Vagina (tissue), 2 donors: ENCODE measurements around the gene LUZP1. TPM values are rescaled to one million over a fixed set of nuclear protein-coding genes. Genes with fewer than 3 reads are reported as not detected.

Experiments
- DNase-seq, 2 donors: peaks; one replicate each; pipeline ENCODE4 v3.0.0-alpha.2; 2017; ENCODE audit errors: extremely low spot score in 2 of 2
- H3K27ac ChIP-seq: fragments of 200-600 bp; sonication (generic); one replicate; pipeline ENCODE4 v1.5.1; 2019
- H3K27me3 ChIP-seq: fragments of 200-600 bp; sonication (generic); one replicate; pipeline ENCODE4 v1.5.1; 2019
- H3K36me3 ChIP-seq, 2 donors: fragments of 200-600 bp; sonication (generic); one replicate each; pipeline ENCODE4 v1.5.1; 2017 to 2019
- H3K4me1 ChIP-seq: fragments of 200-600 bp; sonication (generic); one replicate; pipeline ENCODE4 v1.5.1; 2019
- H3K4me3 ChIP-seq, 2 donors: fragments of 200-600 bp; sonication (generic); 1 replicate in 1 of 2; 2 replicates in 1 of 2; pipeline ENCODE4 v1.5.1; 2016 to 2019
- H3K9me3 ChIP-seq: fragments of 200-600 bp; sonication (generic); one replicate; pipeline ENCODE4 v1.5.1; 2019
- POLR2A ChIP-seq, 2 donors: fragments of 450-650 bp; IDR thresholded peaks; one replicate each; pipeline ENCODE4 v1.6.1; 2017; ENCODE audit warnings: antibody characterized with exemption in 2 of 2, mild to moderate bottlenecking in 2 of 2, moderate library complexity in 2 of 2
- POLR2AphosphoS5 ChIP-seq, 2 donors: sonication (generic); formaldehyde crosslinking; IDR thresholded peaks; one replicate each; pipeline ENCODE4 v1.9.0; 2017; ENCODE audit warnings: antibody characterized with exemption in 2 of 2, mild to moderate bottlenecking in 2 of 2, low read depth in 1 of 2; ENCODE audit not compliant: insufficient read depth in 1 of 2
- intact Hi-C: fragments of 100-400 bp; cut with DNase I; formaldehyde crosslinking; loops from one replicate; pipeline ENCODE4 v1.15.1; 2023
- total RNA-seq: library from RNA; depleted of rRNA; stranded (reverse); fragments of >200 nt; gene quantifications from one replicate; pipeline ENCODE4 v1.2.3, GENCODE V29; 2016
- TF ChIP-seq, protein P1 (sequence below), 3 experiments: fragments of 450-650 bp in 2 of 3; fragments of 200-600 bp in 1 of 3; sonication (generic) in 1 of 3; IDR thresholded peaks; one replicate each; pipeline ENCODE4 v1.5.1; 2017 to 2019; ENCODE audit warnings: antibody characterized with exemption in 3 of 3, mild to moderate bottlenecking in 2 of 3, moderate library complexity in 2 of 3

Gene LUZP1
- total RNA-seq, 1 donor from 2014 or later, result 23.8 TPM

DNA sequence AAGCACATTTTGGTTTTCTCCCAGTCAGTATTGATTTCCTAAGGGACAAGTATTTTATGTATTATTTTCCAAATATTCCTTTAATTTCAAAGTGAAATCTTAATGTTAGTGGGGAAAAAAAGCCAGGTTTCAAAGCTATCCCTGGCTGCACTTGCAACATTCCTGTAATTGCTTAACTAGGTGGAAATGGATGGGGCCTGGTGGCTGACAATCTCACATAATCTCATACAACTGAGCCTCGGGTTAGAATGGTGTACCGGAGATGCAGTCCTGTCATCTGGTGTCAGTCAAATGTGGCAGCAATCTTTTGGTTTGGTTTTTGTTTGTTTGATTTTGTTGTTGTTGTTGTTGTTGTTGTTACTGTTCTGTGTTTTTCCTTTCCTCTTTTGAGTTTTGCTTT lies 103.3 kb downstream of the LUZP1 start:
- no peaks in the 10 kb centered on the region for H3K9me3 ChIP-seq
- TF ChIP-seq POLR2AphosphoS5 (IDR thresholded peaks at IDR 0.05; ENCODE audit: insufficient read depth in 1 of 2, low read depth in 1 of 2), result no peak
- TF ChIP-seq, protein P1, sequence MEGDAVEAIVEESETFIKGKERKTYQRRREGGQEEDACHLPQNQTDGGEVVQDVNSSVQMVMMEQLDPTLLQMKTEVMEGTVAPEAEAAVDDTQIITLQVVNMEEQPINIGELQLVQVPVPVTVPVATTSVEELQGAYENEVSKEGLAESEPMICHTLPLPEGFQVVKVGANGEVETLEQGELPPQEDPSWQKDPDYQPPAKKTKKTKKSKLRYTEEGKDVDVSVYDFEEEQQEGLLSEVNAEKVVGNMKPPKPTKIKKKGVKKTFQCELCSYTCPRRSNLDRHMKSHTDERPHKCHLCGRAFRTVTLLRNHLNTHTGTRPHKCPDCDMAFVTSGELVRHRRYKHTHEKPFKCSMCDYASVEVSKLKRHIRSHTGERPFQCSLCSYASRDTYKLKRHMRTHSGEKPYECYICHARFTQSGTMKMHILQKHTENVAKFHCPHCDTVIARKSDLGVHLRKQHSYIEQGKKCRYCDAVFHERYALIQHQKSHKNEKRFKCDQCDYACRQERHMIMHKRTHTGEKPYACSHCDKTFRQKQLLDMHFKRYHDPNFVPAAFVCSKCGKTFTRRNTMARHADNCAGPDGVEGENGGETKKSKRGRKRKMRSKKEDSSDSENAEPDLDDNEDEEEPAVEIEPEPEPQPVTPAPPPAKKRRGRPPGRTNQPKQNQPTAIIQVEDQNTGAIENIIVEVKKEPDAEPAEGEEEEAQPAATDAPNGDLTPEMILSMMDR (IDR thresholded peaks at IDR 0.05), result no peak
- no peak for TF ChIP-seq POLR2A (IDR thresholded peaks at IDR 0.05)
- no peak overlapping the region for H3K27ac ChIP-seq
- H3K27me3 ChIP-seq, result no peaks in the 10 kb centered on the region
- H3K36me3 ChIP-seq, result peaks cover 0 to 54% of the 10 kb centered on the region in 2 donors
- no peaks in the 10 kb centered on the region for H3K4me1 ChIP-seq
- intact Hi-C loops, result no loop called here
- H3K4me3 ChIP-seq, result no peak overlapping the region
- DNase-seq, result no peak

DNA sequence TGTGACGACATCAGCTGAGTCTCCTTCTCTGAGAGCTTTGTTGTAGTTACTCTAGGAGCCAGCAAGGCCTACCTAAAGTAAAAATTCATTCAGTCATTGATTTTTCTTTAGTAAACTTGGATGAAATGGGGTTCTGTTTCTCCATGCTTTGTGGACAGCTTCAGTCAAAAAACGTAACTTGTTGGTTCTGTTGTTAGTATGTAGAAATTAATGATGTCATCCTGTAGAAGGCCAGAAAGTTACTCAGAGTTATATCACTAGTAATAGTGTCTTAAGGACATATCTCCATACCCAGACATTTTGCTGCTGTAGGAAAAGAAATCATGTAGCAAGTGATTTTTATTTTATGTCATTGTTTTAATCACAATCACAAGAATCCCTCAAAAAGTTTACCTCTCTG lies 106.4 kb downstream of the LUZP1 start:
- TF ChIP-seq POLR2A (IDR thresholded peaks at IDR 0.05) (no peak), POLR2AphosphoS5 (IDR thresholded peaks at IDR 0.05; ENCODE audit: insufficient read depth in 1 of 2, low read depth in 1 of 2) (no peak)
- TF ChIP-seq, protein P1 (IDR thresholded peaks at IDR 0.05), result no peak
- intact Hi-C loops, result no loop called here
- peaks cover 0 to 48% of the 10 kb centered on the region in 2 donors for H3K36me3 ChIP-seq
- no peaks in the 10 kb centered on the region for H3K4me1 ChIP-seq
- H3K27ac ChIP-seq, result no peak overlapping the region
- no peak for DNase-seq
- no peaks in the 10 kb centered on the region for H3K27me3 ChIP-seq
- H3K9me3 ChIP-seq, result no peaks in the 10 kb centered on the region
- H3K4me3 ChIP-seq, result no peak overlapping the region

DNA sequence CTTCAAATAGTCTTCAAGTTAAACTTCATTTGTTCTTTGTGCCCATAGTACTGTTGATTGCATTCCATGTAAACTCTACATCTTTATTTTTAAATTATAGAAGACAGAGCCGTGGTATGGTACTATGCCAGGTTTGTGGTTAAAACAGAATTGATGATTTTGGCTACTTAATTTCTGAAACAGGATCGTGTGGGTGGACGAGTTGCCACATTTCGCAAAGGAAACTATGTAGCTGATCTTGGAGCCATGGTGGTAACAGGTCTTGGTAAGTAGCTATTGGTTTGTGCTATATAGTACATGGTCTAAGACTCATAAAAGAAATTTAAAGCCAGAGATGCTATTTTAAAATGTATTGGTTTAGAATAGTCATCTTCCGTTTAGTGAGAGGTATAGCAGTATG lies 111.4 kb downstream of the LUZP1 start:
- TF ChIP-seq POLR2A (IDR thresholded peaks at IDR 0.05) (no peak), POLR2AphosphoS5 (IDR thresholded peaks at IDR 0.05; ENCODE audit: insufficient read depth in 1 of 2, low read depth in 1 of 2) (no peak)
- TF ChIP-seq, protein P1 (IDR thresholded peaks at IDR 0.05), result no peak
- no peaks in the 10 kb centered on the region for H3K27me3 ChIP-seq
- intact Hi-C loops, result no loop called here
- no peaks in the 10 kb centered on the region for H3K9me3 ChIP-seq
- no peak overlapping the region for H3K27ac ChIP-seq
- no peak overlapping the region for H3K4me3 ChIP-seq
- no peaks in the 10 kb centered on the region for H3K4me1 ChIP-seq
- H3K36me3 ChIP-seq, result peaks cover 0 to 67% of the 10 kb centered on the region in 2 donors
- no peak for DNase-seq

DNA sequence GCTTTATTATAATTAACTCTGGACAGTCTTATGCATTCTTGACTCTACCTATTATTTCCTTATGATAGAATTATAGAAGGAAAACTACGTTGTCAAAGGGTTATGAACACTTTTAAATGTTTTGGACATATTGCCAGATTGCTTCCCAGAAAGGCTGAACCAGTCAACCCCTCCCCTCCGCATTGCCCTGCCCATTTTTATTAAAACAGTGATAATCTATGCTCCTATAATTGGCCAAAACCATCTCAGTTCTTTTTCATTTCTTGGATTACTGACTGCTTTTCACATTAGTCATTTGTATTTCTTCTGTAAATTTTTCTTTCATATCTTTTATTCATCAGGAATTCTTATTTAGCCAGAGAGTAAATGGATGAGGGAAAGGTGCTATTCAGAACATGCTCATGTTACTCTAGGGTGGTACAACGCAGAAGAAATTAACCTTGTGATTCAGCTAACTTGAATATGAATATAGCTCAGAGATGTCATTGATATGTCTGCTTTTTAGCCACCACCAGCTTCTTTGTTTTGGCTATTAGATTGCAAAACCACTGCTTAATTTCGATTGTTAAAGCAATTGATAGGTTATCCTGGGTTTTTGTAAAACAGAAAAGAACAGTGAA lies 117.3 kb downstream of the LUZP1 start:
- intact Hi-C loops, result no loop called here
- Histone ChIP-seq H3K4me3 (no peak overlapping the region), H3K36me3 (peaks cover 0 to 33% of the 10 kb centered on the region in 2 donors), H3K4me1 (no peaks in the 10 kb centered on the region), H3K27ac (no peak overlapping the region), H3K27me3 (no peaks in the 10 kb centered on the region), H3K9me3 (no peaks in the 10 kb centered on the region)
- DNase-seq, result no peak
- TF ChIP-seq POLR2A (IDR thresholded peaks at IDR 0.05) (no peak), POLR2AphosphoS5 (IDR thresholded peaks at IDR 0.05; ENCODE audit: insufficient read depth in 1 of 2, low read depth in 1 of 2) (no peak)
- TF ChIP-seq, protein P1 (IDR thresholded peaks at IDR 0.05), result no peak

DNA sequence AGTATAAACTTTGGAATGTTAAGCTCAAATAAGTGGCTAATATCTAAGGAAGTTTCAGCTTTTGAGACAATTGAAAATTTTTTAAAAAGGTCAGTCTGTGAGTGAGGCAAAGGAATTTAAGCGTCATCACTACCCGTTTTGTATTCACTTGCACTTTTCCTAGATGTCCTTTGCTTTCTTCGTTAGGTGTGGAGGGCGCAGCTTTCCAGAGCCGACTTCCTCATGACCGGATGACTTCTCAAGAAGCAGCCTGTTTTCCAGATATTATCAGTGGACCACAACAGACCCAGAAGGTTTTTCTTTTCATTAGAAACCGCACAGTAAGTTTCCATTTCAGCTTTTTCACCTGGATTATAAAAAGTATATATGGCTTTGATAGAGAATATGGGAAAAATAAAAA lies 118.5 kb downstream of the LUZP1 start:
- no peak for TF ChIP-seq POLR2A (IDR thresholded peaks at IDR 0.05)
- TF ChIP-seq, protein P1 (IDR thresholded peaks at IDR 0.05), result no peak
- TF ChIP-seq POLR2AphosphoS5 (IDR thresholded peaks at IDR 0.05; ENCODE audit: insufficient read depth in 1 of 2, low read depth in 1 of 2), result no peak
- no peak for DNase-seq
- Histone ChIP-seq H3K27me3 (no peaks in the 10 kb centered on the region), H3K27ac (no peak overlapping the region), H3K4me3 (no peak overlapping the region), H3K36me3 (peaks cover 0 to 33% of the 10 kb centered on the region in 2 donors), H3K4me1 (no peaks in the 10 kb centered on the region), H3K9me3 (no peaks in the 10 kb centered on the region)
- intact Hi-C loops, result no loop called here
